ENCODE data around the gene AKAP6. TPM values are rescaled to one million over a fixed set of nuclear protein-coding genes. Genes with fewer than 3 reads are reported as not detected.

Gene AKAP6
- total RNA-seq, 2 experiments from 2014 or later = 1.2 to 1.4 TPM

GRCh38 chr14:32559048-32559447 lies 229.9 kb downstream of the AKAP6 start:
- TF ChIP-seq CTCF (IDR thresholded peaks at IDR 0.05) = no peak
- ChIA-PET POLR2A (interaction anchor here (0.6 kb wide), 1 partner anchor 92 kb away, joined by 5 read pairs; no protein-coding TSS in a partner anchor), CTCF (interaction anchor here (1.0 to 2.7 kb wide), 6 partner anchors 9 to 1048 kb away, joined by 3 to 11 read pairs (median 4); no protein-coding TSS in a partner anchor)
- no peak overlapping the region for H3K4me3 Mint-ChIP-seq
- no peak overlapping the region for H3K27ac Mint-ChIP-seq
- no peaks in the 10 kb centered on the region for H3K4me1 Mint-ChIP-seq (ENCODE audit: low read depth)
- H3K36me3 Mint-ChIP-seq (ENCODE audit: low read depth) = no peaks in the 10 kb centered on the region
- ATAC-seq = no peak
- DNase-seq = no peak
- no peaks in the 10 kb centered on the region for H3K27me3 Mint-ChIP-seq
- intact Hi-C loops (cut with micrococcal nuclease) = no loop called here
- H3K9me3 Mint-ChIP-seq = no peaks in the 10 kb centered on the region

- no peaks in the 10 kb centered on the region for H3K36me3 Mint-ChIP-seq (ENCODE audit: low read depth)
- POLR2A ChIA-PET = interaction anchor here (0.6 kb wide), 1 partner anchor 93 kb away, joined by 5 read pairs; no protein-coding TSS in a partner anchor
- intact Hi-C loops (cut with micrococcal nuclease) = no loop called here
- no peaks in the 10 kb centered on the region for H3K9me3 Mint-ChIP-seq
- H3K4me3 Mint-ChIP-seq = no peak overlapping the region
- no peak for TF ChIP-seq CTCF (IDR thresholded peaks at IDR 0.05)
- no peak overlapping the region for H3K27ac Mint-ChIP-seq
- H3K4me1 Mint-ChIP-seq (ENCODE audit: low read depth) = peaks cover 4% of the 10 kb centered on the region
- CTCF ChIA-PET = interaction anchor here (0.6 to 2.7 kb wide), 15 partner anchors 9 to 1768 kb away, joined by 3 to 11 read pairs (median 4); no protein-coding TSS in a partner anchor
- ATAC-seq = no peak
- H3K27me3 Mint-ChIP-seq = no peaks in the 10 kb centered on the region
- no peak for DNase-seq
These were observed 230.5 kb downstream of the AKAP6 start for GRCh38 chr14:32559590-32559989.

- POLR2A ChIA-PET = no interaction called here
- Mint-ChIP-seq H3K27me3 (no peaks in the 10 kb centered on the region), H3K27ac (no peak overlapping the region), H3K4me1 (ENCODE audit: low read depth) (peaks cover 11% of the 10 kb centered on the region), H3K4me3 (no peak overlapping the region), H3K36me3 (ENCODE audit: low read depth) (no peaks in the 10 kb centered on the region), H3K9me3 (no peaks in the 10 kb centered on the region)
- intact Hi-C loops (cut with micrococcal nuclease) = loop anchor here (10.0 kb wide), 1 partner anchor 486 kb away; the partner anchor contains the start of gene ARHGAP5
- ATAC-seq = peak; percentile 68
- TF ChIP-seq CTCF (IDR thresholded peaks at IDR 0.05) = peak; percentile 75
- CTCF ChIA-PET = interaction anchor here (0.7 to 2.7 kb wide), 16 partner anchors 8 to 1057 kb away, joined by 3 to 11 read pairs (median 4); no protein-coding TSS in a partner anchor
- DNase-seq = peak; percentile 52
These were observed 231.2 kb downstream of the AKAP6 start for GRCh38 chr14:32560209-32560857.

GRCh38 chr14:32561520-32561919 lies 232.4 kb downstream of the AKAP6 start:
- CTCF ChIA-PET = interaction anchor here (1.2 kb wide), 1 partner anchor 12 kb away, joined by 7 read pairs; no protein-coding TSS in a partner anchor
- H3K4me3 Mint-ChIP-seq = no peak overlapping the region

More at GRCh38 chr14:32561520-32561919, 232.4 kb downstream of the AKAP6 start:
- peaks cover 12% of the 10 kb centered on the region for H3K4me1 Mint-ChIP-seq (ENCODE audit: low read depth)
- H3K27me3 Mint-ChIP-seq = no peaks in the 10 kb centered on the region
- H3K36me3 Mint-ChIP-seq (ENCODE audit: low read depth) = no peaks in the 10 kb centered on the region
- ATAC-seq = no peak
- TF ChIP-seq CTCF (IDR thresholded peaks at IDR 0.05) = no peak
- no peak overlapping the region for H3K27ac Mint-ChIP-seq
- intact Hi-C loops (cut with micrococcal nuclease) = loop anchor here (10.0 kb wide), 1 partner anchor 487 kb away; the partner anchor contains the start of gene ARHGAP5
- POLR2A ChIA-PET = no interaction called here
- no peak for DNase-seq
- H3K9me3 Mint-ChIP-seq = no peaks in the 10 kb centered on the region
